Activated CD4-positive, CD25-positive, alpha-beta regulatory T cell treated with anti-CD3 and anti-CD28 coated beads, Interleukin-2, amount 50 U/mL, for 16 hours (primary cell): ENCODE measurements around the gene ZNF503.

Experiments used
- DNase-seq: peaks from one replicate; pipeline ENCODE4 v3.0.0-alpha.2; 2020; ENCODE audit warnings: low read depth, low spot score

Gene ZNF503

GRCh38 chr10:75353183-75353582, 48.4 kb downstream of the ZNF503 start:
- no peak for DNase-seq

DNA sequence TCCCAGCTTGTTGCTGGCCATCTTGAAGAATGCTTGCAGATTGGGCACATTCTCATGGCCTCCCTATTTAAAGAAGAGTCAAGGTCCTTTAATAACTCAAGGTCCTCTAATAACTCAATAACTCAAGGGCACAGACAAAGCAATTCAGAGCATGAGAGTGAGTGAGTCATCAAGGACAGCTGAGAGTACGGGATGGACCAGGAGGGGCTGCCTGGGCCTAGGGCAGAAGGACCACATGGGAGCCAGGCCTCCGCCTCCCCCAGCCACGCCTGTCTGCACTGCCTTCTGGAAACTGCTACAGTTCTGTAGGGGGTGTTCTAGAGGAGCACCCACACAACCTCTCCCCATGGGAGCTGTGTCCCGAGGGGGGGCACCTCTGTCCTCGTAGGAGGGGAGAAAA, 48.9 kb downstream of the ZNF503 start:
- DNase-seq: no peak

DNA sequence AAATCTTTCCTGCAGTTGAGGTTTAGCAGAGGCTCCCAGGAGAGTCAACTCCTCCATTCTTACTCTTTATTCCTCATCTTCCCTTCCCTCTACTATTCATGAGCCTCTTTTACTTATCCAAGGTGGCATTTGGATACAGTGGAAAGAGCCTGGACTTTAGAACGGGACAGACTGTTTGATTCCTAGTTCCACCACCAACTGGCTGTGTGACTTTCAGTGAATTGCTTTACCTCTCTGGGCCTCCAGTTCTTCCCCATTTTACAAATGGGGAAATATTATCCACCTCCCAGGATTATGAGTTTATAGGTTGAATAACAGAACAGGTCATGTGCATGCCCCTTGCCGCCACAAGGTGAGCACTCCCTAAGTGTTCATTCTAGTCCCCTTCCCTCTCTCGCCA, 49.9 kb downstream of the ZNF503 start:
- no peak for DNase-seq

DNA sequence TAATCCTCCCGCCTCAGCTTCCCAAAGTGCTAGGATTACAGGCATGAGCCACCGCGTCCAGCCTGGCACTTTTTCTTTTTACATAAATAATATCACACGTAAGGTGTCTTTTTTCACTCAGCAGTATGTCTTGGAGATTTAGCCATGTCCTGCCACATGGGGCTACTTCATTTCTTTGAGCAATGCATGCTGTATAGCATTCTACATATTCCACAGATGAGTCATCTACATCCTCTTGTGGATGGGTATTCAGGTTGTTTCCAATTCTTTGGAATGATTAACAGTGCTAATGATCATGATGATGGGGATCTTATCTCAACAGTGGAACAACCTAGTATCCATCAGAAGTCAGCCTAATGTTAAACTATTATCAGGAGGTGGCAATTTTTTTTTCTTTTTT, 50.8 kb downstream of the ZNF503 start:
- DNase-seq: no peak
